Astrocyte (in vitro differentiated cells and primary cell): Measurements from ENCODE around the gene MAGI1. TPM values are rescaled to one million over a fixed set of nuclear protein-coding genes. Genes with fewer than 3 reads are reported as not detected.
A peak's percentile ranks its signal among the peaks of the same experiment; 100 is the strongest.

Source experiments
- DNase-seq: peaks from one replicate; pipeline ENCODE4 v3.0.0-alpha.2; 2010; ENCODE audit warnings: low read depth
- FAIRE-seq: peaks from 2 replicates; lab custom pipeline; 2011; peaks lifted over from hg19 to GRCh38; lab: Jason Lieb, UNC
- H2AFZ ChIP-seq: 2 replicates; pipeline ENCODE4 v1.6.0; 2012; ENCODE audit warnings: low read depth, low read length, inconsistent platforms
- H3K27ac ChIP-seq: 2 replicates; pipeline ENCODE4 v1.5.1; 2011; ENCODE audit warnings: low read depth, low read length, inconsistent platforms
- H3K27me3 ChIP-seq: 2 replicates; pipeline ENCODE4 v1.6.0; 2011; ENCODE audit warnings: low read length, inconsistent platforms; ENCODE audit not compliant: insufficient read depth
- H3K36me3 ChIP-seq: 2 replicates; pipeline ENCODE4 v1.5.1; 2011; ENCODE audit warnings: low read length, inconsistent platforms; ENCODE audit not compliant: insufficient read depth
- H3K4me1 ChIP-seq: 2 replicates; pipeline ENCODE4 v1.5.1; 2011; ENCODE audit warnings: low read length, inconsistent platforms; ENCODE audit not compliant: insufficient read depth
- H3K4me2 ChIP-seq: 2 replicates; pipeline ENCODE4 v1.6.0; 2012; ENCODE audit warnings: low read length, inconsistent platforms
- H3K4me3 ChIP-seq: 2 replicates; pipeline ENCODE4 v1.5.1; 2011; ENCODE audit warnings: low read depth, mild to moderate bottlenecking, low read length, inconsistent platforms; ENCODE audit not compliant: insufficient read depth
- H3K79me2 ChIP-seq: 2 replicates; pipeline ENCODE4 v1.6.0; 2012; ENCODE audit warnings: mild to moderate bottlenecking, low read length, inconsistent platforms; ENCODE audit not compliant: insufficient read depth
- H3K9ac ChIP-seq: 2 replicates; pipeline ENCODE4 v1.6.0; 2012; ENCODE audit warnings: mild to moderate bottlenecking, low read length, inconsistent platforms
- H3K9me3 ChIP-seq: 2 replicates; pipeline ENCODE4 v1.5.1; 2012; ENCODE audit warnings: low read depth, mild to moderate bottlenecking, low read length, inconsistent platforms; ENCODE audit not compliant: insufficient read depth
- H4K20me1 ChIP-seq: 2 replicates; pipeline ENCODE4 v1.6.0; 2012; ENCODE audit warnings: low read length, inconsistent platforms; ENCODE audit not compliant: insufficient read depth
- H3K27ac Mint-ChIP-seq: one replicate; pipeline ENCODE4 v1.8.0; 2021; ENCODE audit warnings: mild to moderate bottlenecking, mixed read lengths; ENCODE audit not compliant: unreplicated experiment
- H3K27me3 Mint-ChIP-seq: one replicate; pipeline ENCODE4 v1.8.0; 2021; ENCODE audit warnings: low read depth, mixed read lengths; ENCODE audit not compliant: unreplicated experiment
- H3K36me3 Mint-ChIP-seq: one replicate; pipeline ENCODE4 v1.8.0; 2021; ENCODE audit warnings: low read depth, mixed read lengths; ENCODE audit not compliant: unreplicated experiment
- H3K4me1 Mint-ChIP-seq: one replicate; pipeline ENCODE4 v1.8.0; 2021; ENCODE audit warnings: low read depth, mixed read lengths; ENCODE audit not compliant: unreplicated experiment
- H3K4me3 Mint-ChIP-seq: one replicate; pipeline ENCODE4 v1.8.0; 2021; ENCODE audit warnings: mild to moderate bottlenecking, moderate library complexity, mixed read lengths; ENCODE audit not compliant: unreplicated experiment
- H3K9me3 Mint-ChIP-seq: one replicate; pipeline ENCODE4 v1.8.0; 2021; ENCODE audit warnings: mild to moderate bottlenecking, mixed read lengths; ENCODE audit not compliant: unreplicated experiment
- EZH2 ChIP-seq: IDR thresholded peaks from 2 replicates; pipeline ENCODE4 v1.6.1; 2012; ENCODE audit warnings: mild to moderate bottlenecking, low read length, inconsistent platforms; ENCODE audit not compliant: insufficient read depth
- total RNA-seq: library from RNA; stranded (reverse); gene quantifications from 2 replicates; pipeline ENCODE4 v1.2.1, GENCODE V29; 2021
- TF ChIP-seq, protein P1 (sequence below): IDR thresholded peaks from 2 replicates; pipeline ENCODE4 v1.5.1; 2011; ENCODE audit warnings: low read depth, mild to moderate bottlenecking, inconsistent platforms, low read length, moderate library complexity; ENCODE audit not compliant: insufficient read depth

The MAGI1 gene
- total RNA-seq, 1 donor from 2014 or later, result 31.8 TPM

DNA sequence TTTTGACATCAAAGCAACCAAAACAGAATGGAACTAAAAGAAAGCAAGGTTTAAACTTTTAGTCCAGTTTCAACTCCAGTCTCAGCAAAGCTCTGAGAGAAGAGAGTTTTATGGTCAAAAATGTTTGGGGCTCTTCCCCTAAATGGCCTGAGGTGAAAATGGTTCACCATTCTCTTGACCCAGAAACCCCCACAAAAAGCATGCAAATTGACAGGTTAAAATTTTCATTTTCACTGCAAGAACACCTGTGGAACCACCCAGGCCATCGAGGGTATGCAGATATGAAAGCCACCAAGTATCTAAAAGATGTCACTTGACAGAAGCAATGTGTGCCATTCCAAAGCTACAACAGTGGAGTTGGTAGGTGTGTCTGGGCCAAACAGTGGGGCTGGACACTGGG, 195.0 kb downstream of the MAGI1 start:
- Histone ChIP-seq H3K9me3 (no peaks in the 10 kb centered on the region), H3K4me1 (no peaks in the 10 kb centered on the region), H3K4me2 (no peak overlapping the region), H2AFZ (no peak overlapping the region), H3K27ac (no peak overlapping the region), H3K36me3 (no peaks in the 10 kb centered on the region), H3K27me3 (no peaks in the 10 kb centered on the region), H3K79me2 (no peaks in the 10 kb centered on the region), H3K9ac (no peak overlapping the region), H3K4me3 (no peak overlapping the region), H4K20me1 (peaks cover 17% of the 10 kb centered on the region)
- Mint-ChIP-seq H3K27ac (no peak overlapping the region), H3K9me3 (no peaks in the 10 kb centered on the region), H3K4me3 (no peak overlapping the region), H3K27me3 (no peaks in the 10 kb centered on the region), H3K36me3 (peaks cover 2% of the 10 kb centered on the region), H3K4me1 (no peaks in the 10 kb centered on the region)
- FAIRE-seq, result no peak
- no peak for DNase-seq
- no peak for TF ChIP-seq EZH2
- TF ChIP-seq, protein P1, sequence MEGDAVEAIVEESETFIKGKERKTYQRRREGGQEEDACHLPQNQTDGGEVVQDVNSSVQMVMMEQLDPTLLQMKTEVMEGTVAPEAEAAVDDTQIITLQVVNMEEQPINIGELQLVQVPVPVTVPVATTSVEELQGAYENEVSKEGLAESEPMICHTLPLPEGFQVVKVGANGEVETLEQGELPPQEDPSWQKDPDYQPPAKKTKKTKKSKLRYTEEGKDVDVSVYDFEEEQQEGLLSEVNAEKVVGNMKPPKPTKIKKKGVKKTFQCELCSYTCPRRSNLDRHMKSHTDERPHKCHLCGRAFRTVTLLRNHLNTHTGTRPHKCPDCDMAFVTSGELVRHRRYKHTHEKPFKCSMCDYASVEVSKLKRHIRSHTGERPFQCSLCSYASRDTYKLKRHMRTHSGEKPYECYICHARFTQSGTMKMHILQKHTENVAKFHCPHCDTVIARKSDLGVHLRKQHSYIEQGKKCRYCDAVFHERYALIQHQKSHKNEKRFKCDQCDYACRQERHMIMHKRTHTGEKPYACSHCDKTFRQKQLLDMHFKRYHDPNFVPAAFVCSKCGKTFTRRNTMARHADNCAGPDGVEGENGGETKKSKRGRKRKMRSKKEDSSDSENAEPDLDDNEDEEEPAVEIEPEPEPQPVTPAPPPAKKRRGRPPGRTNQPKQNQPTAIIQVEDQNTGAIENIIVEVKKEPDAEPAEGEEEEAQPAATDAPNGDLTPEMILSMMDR, result no peak

DNA sequence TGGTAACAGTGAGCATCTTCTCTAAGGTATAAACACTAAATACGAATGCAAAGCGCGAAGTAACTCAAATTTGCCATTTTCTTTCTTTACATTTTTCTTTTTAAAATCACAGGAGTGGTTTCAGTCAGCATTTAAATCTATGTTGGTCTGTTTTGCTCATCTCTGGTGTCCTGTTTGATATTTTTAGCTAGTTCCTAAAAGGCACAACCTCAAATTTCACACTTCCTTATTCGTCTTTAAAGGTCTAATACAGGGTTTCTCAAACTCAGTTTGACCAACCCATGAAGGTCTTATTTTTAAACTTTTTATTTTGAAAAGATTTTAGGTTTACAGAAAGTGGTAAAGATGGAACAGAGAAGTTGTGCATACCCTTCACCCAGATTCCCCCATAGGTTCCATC, 201.1 kb downstream of the MAGI1 start:
- no peaks in the 10 kb centered on the region for H3K27me3 Mint-ChIP-seq
- no peak overlapping the region for H3K9ac ChIP-seq
- TF ChIP-seq, protein P1, result no peak
- TF ChIP-seq EZH2, result no peak
- H3K36me3 ChIP-seq, result no peaks in the 10 kb centered on the region
- H3K9me3 Mint-ChIP-seq, result peaks cover 4% of the 10 kb centered on the region
- no peaks in the 10 kb centered on the region for H4K20me1 ChIP-seq
- peaks cover 42% of the 10 kb centered on the region for H3K4me1 Mint-ChIP-seq
- DNase-seq, result no peak
- no peak overlapping the region for H3K27ac Mint-ChIP-seq
- no peak overlapping the region for H2AFZ ChIP-seq
- no peaks in the 10 kb centered on the region for H3K27me3 ChIP-seq
- H3K9me3 ChIP-seq, result no peaks in the 10 kb centered on the region
- H3K79me2 ChIP-seq, result no peaks in the 10 kb centered on the region
- H3K27ac ChIP-seq, result no peak overlapping the region
- FAIRE-seq, result no peak
- H3K4me3 ChIP-seq, result no peak overlapping the region
- no peak overlapping the region for H3K4me3 Mint-ChIP-seq
- H3K36me3 Mint-ChIP-seq, result peaks cover 4% of the 10 kb centered on the region
- H3K4me2 ChIP-seq, result no peak overlapping the region
- H3K4me1 ChIP-seq, result peaks cover 17% of the 10 kb centered on the region

DNA sequence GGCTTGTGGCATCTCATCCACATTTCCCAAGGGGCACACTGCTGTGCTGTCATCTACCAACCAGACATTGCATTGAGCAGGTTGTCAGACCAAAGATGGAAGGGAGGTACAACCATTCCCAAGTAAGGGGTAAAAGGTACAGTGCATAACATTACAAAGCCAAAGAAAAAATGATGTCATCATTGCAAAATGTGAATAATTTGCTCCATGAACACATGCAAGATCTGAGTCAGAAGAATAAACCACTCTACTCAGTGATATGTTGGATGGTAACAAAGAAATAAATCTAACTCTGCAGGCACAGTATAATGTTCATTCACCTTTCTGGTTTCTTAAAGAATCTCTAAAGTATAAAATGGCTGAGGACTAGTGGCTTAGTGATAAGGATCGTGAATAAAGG, 202.7 kb downstream of the MAGI1 start:
- peaks cover 57% of the 10 kb centered on the region for H3K4me1 Mint-ChIP-seq
- no peaks in the 10 kb centered on the region for H3K9me3 ChIP-seq

More for the DNA sequence above, 202.7 kb downstream of the MAGI1 start:
- H3K79me2 ChIP-seq, result no peaks in the 10 kb centered on the region
- Mint-ChIP-seq H3K9me3 (peaks cover 4% of the 10 kb centered on the region), H3K36me3 (peaks cover 3% of the 10 kb centered on the region), H3K27me3 (no peaks in the 10 kb centered on the region), H3K4me3 (peak overlapping the region; percentile 37), H3K27ac (peak overlapping the region; percentile 97)
- H3K4me2 ChIP-seq, result no peak overlapping the region
- no peaks in the 10 kb centered on the region for H3K36me3 ChIP-seq
- no peak overlapping the region for H2AFZ ChIP-seq
- DNase-seq (peak; percentile 61), FAIRE-seq (peak; percentile 68)
- H4K20me1 ChIP-seq, result no peaks in the 10 kb centered on the region
- H3K4me1 ChIP-seq, result peaks cover 19% of the 10 kb centered on the region
- no peak overlapping the region for H3K9ac ChIP-seq
- H3K4me3 ChIP-seq, result no peak overlapping the region
- H3K27me3 ChIP-seq, result no peaks in the 10 kb centered on the region
- TF ChIP-seq, protein P1, result no peak
- TF ChIP-seq EZH2, result no peak
- no peak overlapping the region for H3K27ac ChIP-seq
